ENCODE data around the gene ECI2.

ECI2 gene

GRCh38 chr6:4167833-4168232 lies 32.5 kb upstream of the ECI2 start:
- no peak overlapping the region for H3K27ac ChIP-seq (ENCODE audit: poor library complexity, severe bottlenecking)
- no peak overlapping the region for H3K4me3 ChIP-seq (ENCODE audit: severe bottlenecking)
- no peaks in the 10 kb centered on the region for H3K36me3 ChIP-seq (ENCODE audit: low read depth)
- ATAC-seq (ENCODE audit: low read depth): no peak
- H3K27me3 ChIP-seq (ENCODE audit: insufficient read depth, poor library complexity, severe bottlenecking): no peaks in the 10 kb centered on the region
- no peaks in the 10 kb centered on the region for H3K4me1 ChIP-seq (ENCODE audit: insufficient read depth, poor library complexity, severe bottlenecking)
- peaks cover 2% of the 10 kb centered on the region for H3K9me3 ChIP-seq (ENCODE audit: severe bottlenecking)
- no peak for DNase-seq (ENCODE audit: low spot score)
- no peak for TF ChIP-seq CTCF (IDR thresholded peaks at IDR 0.05; ENCODE audit: poor library complexity, severe bottlenecking)

DNA sequence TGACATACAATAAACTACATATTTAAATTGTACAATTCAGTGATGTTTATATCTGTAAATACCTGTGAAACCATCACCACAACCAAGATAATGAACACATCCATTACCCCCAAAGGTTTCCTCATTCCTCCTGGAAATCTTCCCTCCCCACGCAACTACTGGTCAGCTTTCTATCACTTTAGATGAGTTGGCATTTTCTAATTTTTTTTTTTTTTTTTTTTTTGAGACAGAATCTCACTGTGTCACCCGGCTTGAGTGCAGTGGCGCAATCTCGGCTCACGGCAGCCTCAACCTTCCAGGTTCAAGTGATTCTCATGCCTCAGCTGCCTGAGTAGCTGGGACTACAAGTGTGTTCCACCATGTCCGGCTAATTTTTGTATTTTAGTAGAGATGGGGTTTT lies 31.7 kb upstream of the ECI2 start:
- ATAC-seq (ENCODE audit: low read depth): no peak
- H3K4me3 ChIP-seq (ENCODE audit: severe bottlenecking): no peak overlapping the region
- H3K27me3 ChIP-seq (ENCODE audit: insufficient read depth, poor library complexity, severe bottlenecking): no peaks in the 10 kb centered on the region
- no peak for DNase-seq (ENCODE audit: low spot score)
- no peak overlapping the region for H3K27ac ChIP-seq (ENCODE audit: poor library complexity, severe bottlenecking)
- no peak for TF ChIP-seq CTCF (IDR thresholded peaks at IDR 0.05; ENCODE audit: poor library complexity, severe bottlenecking)
- H3K4me1 ChIP-seq (ENCODE audit: insufficient read depth, poor library complexity, severe bottlenecking): no peaks in the 10 kb centered on the region
- no peaks in the 10 kb centered on the region for H3K36me3 ChIP-seq (ENCODE audit: low read depth)
- peaks cover 2% of the 10 kb centered on the region for H3K9me3 ChIP-seq (ENCODE audit: severe bottlenecking)

DNA sequence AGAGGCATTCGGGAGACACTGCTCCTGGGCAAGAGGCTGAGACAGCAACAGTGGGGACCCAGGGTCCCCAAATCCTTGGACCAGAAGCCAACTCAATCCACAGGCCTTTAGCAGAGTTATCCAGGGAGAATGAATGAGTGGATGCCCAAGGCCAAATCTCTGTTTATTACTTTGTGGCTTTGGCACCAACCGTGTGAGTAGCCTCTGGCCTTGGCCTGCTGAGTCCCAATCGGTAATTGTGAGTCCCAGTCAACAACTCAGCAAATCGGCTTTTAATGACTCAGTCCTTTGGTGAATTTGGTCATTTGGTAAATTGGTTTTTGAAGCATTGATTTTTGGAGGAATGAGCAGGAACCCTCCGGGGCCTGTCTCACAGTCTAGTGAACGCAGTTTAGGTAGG lies 29.1 kb upstream of the ECI2 start:
- H3K4me3 ChIP-seq (ENCODE audit: severe bottlenecking): no peak overlapping the region
- H3K27ac ChIP-seq (ENCODE audit: poor library complexity, severe bottlenecking): no peak overlapping the region
- no peaks in the 10 kb centered on the region for H3K36me3 ChIP-seq (ENCODE audit: low read depth)
- no peak for ATAC-seq (ENCODE audit: low read depth)
- no peak for TF ChIP-seq CTCF (IDR thresholded peaks at IDR 0.05; ENCODE audit: poor library complexity, severe bottlenecking)
- H3K9me3 ChIP-seq (ENCODE audit: severe bottlenecking): peaks cover 2% of the 10 kb centered on the region
- DNase-seq (ENCODE audit: low spot score): no peak
- no peaks in the 10 kb centered on the region for H3K4me1 ChIP-seq (ENCODE audit: insufficient read depth, poor library complexity, severe bottlenecking)
- no peaks in the 10 kb centered on the region for H3K27me3 ChIP-seq (ENCODE audit: insufficient read depth, poor library complexity, severe bottlenecking)

DNA sequence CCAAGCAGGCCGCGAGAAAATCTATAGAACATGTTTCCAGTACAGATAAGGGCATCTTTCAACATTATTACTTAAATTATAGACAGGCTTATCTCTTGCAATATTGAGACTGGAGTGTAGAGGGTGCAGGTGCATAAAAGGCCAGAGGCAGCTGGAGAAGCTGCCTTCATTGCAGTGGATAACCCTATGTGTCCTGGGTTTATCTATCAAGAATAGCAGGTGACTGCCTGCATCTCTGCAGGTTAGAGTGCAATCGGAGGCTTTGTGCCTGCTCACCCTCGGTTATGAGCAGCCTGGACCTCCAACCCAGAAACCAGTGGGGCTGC lies 28.7 kb upstream of the ECI2 start:
- no peak for TF ChIP-seq CTCF (IDR thresholded peaks at IDR 0.05; ENCODE audit: poor library complexity, severe bottlenecking)
- H3K27me3 ChIP-seq (ENCODE audit: insufficient read depth, poor library complexity, severe bottlenecking): no peaks in the 10 kb centered on the region
- H3K4me1 ChIP-seq (ENCODE audit: insufficient read depth, poor library complexity, severe bottlenecking): no peaks in the 10 kb centered on the region
- H3K36me3 ChIP-seq (ENCODE audit: low read depth): no peaks in the 10 kb centered on the region
- DNase-seq (ENCODE audit: low spot score): no peak
- no peak for ATAC-seq (ENCODE audit: low read depth)
- H3K27ac ChIP-seq (ENCODE audit: poor library complexity, severe bottlenecking): no peak overlapping the region
- peaks cover 2% of the 10 kb centered on the region for H3K9me3 ChIP-seq (ENCODE audit: severe bottlenecking)
- H3K4me3 ChIP-seq (ENCODE audit: severe bottlenecking): no peak overlapping the region

- Histone ChIP-seq H3K27me3 (ENCODE audit: insufficient read depth, poor library complexity, severe bottlenecking) (no peaks in the 10 kb centered on the region), H3K4me1 (ENCODE audit: insufficient read depth, poor library complexity, severe bottlenecking) (no peaks in the 10 kb centered on the region), H3K9me3 (ENCODE audit: severe bottlenecking) (peaks cover 2% of the 10 kb centered on the region), H3K4me3 (ENCODE audit: severe bottlenecking) (no peak overlapping the region), H3K36me3 (ENCODE audit: low read depth) (no peaks in the 10 kb centered on the region), H3K27ac (ENCODE audit: poor library complexity, severe bottlenecking) (no peak overlapping the region)
- DNase-seq (ENCODE audit: low spot score) (no peak), ATAC-seq (ENCODE audit: low read depth) (no peak)
- TF ChIP-seq CTCF (IDR thresholded peaks at IDR 0.05; ENCODE audit: poor library complexity, severe bottlenecking): no peak
These were observed 28.2 kb upstream of the ECI2 start for GRCh38 chr6:4163408-4164116.
